GM21717 (cell line): ENCODE results near the gene APLP2.
"Not testable (repeated sequence)": the region's sequence is repeated elsewhere in the genome, so short reads cannot be mapped to it uniquely, and the experiment has no call there.

Experiments
- ATAC-seq: cut with Tn5 transposase; IDR thresholded peaks from one replicate; pipeline ENCODE4 v1.9.1; 2021; ENCODE audit warnings: mild to moderate bottlenecking, moderate library complexity; ENCODE audit not compliant: unreplicated experiment

The APLP2 gene

DNA sequence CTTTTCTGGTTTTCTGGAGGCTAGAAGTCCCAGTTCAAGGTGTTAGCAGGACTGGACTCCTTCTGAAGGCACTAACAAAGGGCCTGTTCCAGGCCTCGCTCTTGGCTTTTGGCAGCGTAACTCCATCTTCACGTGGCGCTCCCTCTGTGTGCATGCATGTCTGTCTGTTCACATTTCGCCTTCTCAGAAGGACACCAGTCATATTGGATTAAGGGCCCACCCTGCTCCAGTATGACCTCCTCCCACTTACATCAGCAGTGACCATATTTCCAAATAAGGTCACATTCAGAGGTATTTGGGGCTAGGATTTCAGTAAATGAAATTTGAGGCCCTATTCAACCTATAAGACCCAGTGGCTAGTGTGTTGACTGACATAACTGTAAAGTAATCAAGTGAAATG lies 20.0 kb downstream of the APLP2 start:
- no peak for ATAC-seq

DNA sequence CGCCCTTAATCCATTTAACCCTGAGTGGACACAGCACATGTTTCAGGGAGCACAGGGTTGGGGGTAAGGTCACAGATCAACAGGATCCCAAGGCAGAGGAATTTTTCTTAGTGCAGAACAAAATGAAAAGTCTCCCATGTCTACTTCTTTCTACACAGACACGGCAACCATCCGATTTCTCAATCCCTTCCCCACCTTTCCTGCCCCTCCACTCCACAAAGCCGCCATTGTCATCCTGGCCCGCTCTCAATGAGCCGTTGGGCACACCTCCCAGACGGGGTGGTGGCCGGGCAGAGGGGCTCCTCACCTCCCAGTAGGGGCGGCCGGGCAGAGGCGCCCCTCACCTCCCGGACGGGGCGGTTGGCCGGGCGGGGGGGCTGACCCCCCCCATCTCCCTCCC lies 20.8 kb downstream of the APLP2 start:
- ATAC-seq, result not testable (repeated sequence)

GRCh38 chr11:130091169-130091568 lies 21.5 kb downstream of the APLP2 start:
- not testable (repeated sequence) for ATAC-seq

- no peak for ATAC-seq
Measured at GRCh38 chr11:130092661-130093060, 23.0 kb downstream of the APLP2 start.

- ATAC-seq, result no peak
Measured at GRCh38 chr11:130094614-130095013, 24.9 kb downstream of the APLP2 start.

GRCh38 chr11:130095326-130095725 lies 25.6 kb downstream of the APLP2 start:
- no peak for ATAC-seq

DNA sequence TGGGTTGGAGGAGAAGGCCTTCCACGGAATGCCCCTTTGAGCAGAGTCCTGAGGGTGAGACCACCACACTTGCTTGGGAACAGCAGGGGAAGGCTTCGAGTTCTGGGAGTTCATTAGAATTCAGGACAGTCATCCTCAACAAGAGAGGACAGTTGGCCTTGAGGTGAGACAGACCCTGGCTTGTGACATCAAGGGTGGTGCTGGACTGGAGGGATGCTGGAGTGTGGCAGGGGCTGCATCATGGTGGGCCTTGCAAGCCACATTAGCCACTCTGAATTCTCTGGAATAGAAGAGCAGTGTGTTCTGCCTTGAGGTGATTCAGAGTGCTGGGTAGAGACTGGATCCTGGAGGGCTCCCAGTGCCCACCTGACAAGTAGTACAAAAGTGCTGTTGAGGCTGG lies 26.3 kb downstream of the APLP2 start:
- ATAC-seq, result no peak

DNA sequence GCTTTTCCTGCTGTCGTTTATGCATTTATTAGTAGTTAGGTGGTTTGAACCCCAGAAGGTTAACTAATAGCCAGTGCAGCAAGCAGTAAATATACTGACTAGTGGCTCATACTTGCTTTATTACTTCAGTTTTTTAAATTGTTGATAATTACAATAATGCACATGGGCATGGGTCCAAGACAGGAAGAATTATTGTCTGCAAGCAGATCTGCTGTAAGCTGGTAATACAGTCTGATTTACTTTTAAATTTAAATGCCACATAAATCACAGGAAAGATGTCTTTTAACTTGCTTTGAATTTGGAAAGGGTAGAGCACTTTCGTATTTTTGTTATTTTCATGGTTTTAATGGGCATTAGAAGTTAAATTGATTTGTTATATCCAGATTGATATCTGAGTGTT lies 27.1 kb downstream of the APLP2 start:
- ATAC-seq, result no peak

- no peak for ATAC-seq
Measured at GRCh38 chr11:130097285-130097684, 27.6 kb downstream of the APLP2 start.

GRCh38 chr11:130099356-130099755 lies 29.7 kb downstream of the APLP2 start:
- no peak for ATAC-seq

- ATAC-seq, result no peak
Measured at GRCh38 chr11:130100381-130101095, 30.8 kb downstream of the APLP2 start.

DNA sequence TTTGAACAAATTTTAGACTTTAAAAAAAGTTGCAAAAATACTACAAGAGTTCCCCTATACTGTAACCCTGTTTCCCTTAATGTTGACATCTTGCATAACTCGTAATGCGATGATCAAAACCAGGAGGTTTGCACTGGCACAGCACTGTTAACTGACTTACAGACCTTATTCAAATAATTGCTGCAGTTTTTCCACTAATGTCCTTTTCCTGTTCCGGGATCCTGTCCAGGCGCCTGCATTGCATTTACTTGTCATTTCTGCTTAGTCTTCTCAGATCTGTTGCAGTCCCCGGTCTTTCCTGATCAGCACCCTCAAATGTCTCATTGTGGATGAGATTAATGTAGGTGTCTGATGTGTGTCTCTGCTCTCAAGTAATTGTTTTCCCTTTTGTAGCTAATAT lies 32.0 kb downstream of the APLP2 start:
- ATAC-seq, result no peak

DNA sequence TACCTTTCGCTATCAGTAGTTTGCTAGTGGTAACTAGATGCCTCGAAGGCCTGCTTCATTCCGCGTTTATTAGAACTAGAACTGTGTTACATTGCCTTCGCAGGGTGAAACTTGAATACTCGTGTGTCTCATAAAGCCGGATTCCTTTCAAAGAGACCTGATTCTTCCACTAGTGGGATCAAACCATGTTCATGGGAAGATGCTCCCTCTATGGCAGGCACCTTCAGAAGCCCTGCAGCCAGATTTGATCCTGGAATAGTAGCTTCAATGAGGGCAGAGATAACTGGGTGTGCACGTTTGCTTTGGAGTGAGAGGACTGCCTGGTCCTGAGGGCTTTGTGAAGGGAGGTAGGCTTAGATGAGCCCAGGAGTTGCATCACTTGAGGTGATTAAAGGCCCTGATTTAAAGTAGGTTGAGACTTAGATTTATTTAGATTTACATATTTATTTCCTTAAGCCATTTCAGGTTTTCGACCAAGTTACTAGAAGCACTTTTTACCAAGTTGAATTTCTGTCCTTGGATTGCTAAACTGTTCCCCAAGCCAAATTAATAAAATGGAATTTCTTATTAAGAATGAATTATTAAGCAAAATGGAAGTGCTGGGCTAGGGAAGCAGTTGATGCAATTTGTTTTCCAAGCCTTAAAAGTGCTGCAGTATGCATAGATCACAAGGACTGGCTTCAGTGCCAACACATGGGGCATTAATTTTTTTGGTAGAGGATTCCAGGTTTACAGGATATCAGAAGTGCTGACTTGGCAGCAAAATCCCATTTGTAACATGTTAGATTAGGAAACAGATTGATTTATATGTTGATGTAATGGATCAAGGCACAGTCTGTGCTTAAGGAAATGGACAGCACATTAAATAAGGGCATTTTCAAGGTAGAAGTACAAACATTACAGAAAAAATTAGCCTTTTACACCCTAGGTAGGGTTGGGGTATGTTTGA lies 32.9 kb downstream of the APLP2 start:
- no peak for ATAC-seq

DNA sequence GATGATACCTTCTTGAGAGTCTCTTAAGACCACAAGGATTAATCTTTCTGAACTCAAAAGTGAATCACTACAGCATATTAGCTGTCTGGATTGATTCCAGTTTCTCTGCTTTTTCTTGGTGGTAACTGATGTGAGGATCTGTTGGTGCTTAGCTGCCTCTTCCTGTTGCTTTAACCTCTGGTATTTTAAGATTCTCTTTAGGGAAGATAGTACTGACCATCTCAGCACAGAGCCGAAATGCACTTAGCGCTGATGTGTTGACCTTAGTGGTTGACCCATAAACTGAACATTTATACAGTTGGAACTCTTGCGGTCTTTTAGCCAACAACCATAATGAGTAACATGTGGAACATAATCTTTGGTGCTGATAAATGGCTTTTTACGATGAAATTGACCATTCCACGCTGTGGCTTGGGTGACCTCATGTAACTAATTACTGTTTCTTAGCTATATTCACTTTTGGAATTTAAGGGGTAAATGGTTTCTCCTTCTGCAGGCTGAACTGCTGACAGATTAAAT lies 33.7 kb downstream of the APLP2 start:
- no peak for ATAC-seq

DNA sequence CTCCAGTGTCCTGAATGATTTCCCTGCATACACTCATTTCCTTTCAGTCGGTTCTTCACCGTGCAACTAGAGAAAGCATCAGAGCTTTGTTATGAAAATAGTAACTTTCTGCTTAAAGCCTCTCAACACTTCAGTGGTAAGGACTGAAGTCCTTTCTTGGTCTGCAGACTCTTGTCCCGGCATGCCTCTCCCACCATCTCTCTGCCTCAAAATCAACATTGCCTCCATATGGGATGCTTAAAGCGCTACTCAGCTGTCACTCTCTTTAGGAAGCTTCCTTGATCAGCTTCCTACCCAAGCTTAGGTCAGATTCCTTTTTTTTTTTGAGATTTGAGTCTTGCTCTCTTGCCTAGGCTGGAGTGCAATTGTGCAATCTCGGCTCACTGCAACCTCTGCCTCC lies 36.7 kb downstream of the APLP2 start:
- no peak for ATAC-seq

DNA sequence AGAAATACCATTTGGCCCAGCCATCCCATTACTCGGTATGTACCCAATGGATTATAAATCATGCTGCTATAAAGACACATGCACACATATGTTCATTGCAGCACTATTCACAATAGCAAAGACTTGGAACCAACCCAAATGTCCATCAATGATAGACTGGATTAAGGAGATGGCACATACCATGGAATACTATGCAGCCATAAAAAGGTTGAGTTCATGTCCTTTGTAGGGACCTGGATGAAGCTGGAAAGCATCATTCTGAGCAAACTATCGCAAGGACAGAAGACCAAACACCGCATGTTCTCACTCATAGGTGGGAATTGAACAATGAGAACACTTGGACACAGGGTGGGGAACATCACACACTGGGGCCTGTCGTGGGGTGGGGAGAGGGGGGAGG lies 39.0 kb downstream of the APLP2 start:
- not testable (repeated sequence) for ATAC-seq

GRCh38 chr11:130109386-130109785 lies 39.7 kb downstream of the APLP2 start:
- no peak for ATAC-seq

GRCh38 chr11:130110339-130111108 lies 40.8 kb downstream of the APLP2 start:
- no peak for ATAC-seq

DNA sequence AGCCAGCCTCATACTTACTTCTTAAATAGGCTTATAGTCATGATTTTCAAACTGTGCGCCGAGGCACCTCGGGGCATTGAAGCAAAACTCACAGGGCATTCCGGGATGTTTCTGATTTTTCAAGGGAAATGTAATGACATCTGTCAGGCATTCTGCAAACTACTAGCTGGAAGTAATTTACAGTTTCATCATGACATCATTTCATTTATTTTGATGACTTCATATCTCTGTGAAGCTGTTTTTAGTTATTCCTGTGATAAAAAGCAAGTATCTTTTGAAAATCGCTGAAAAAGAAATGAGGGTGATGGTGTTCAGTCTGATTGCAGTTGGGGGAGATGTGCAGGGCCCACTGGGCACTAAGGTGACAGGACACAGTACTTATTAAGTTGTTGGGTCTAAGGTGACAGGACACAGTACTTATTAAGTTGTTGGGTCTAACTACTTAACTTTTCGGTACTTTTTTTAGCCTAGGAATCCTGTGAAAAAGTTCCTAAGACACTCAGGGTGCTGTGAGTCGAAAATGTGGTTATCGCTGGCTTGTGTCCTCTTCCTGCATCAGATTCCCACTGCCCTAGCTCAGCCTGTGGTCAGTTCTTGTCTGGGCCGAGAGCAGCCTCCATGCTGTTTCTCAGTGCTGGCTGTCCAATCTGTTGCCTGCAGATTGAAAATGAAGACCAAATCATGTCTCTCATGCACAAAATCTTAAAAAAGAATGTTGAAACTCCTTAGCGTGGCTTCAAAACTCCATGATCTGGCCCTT lies 42.6 kb downstream of the APLP2 start:
- no peak for ATAC-seq

GRCh38 chr11:130114281-130114680 lies 44.6 kb downstream of the APLP2 start:
- no peak for ATAC-seq
